ENCODE results near the gene TCF7L2.

DNA sequence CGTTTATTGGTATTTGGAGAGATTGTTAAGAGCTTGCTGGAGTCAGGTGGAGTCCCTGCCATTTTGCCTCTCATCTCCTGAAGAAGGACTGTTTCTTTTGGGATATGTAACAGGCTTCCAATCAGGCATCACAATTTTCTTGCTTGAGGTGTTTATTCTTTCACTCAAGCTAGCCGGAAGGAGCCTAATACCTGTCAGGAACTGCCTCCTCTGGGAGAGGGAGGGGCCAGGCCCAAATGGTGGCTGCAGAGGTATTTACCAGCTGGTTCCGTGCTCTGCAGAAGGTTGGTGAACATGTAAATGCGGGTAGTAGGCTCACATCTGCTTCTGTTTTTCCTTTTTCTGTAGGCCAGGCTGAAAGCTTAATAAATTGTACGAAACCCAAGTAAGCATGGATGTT lies 114.0 kb downstream of the TCF7L2 start:
- TF ChIP-seq, protein P1, sequence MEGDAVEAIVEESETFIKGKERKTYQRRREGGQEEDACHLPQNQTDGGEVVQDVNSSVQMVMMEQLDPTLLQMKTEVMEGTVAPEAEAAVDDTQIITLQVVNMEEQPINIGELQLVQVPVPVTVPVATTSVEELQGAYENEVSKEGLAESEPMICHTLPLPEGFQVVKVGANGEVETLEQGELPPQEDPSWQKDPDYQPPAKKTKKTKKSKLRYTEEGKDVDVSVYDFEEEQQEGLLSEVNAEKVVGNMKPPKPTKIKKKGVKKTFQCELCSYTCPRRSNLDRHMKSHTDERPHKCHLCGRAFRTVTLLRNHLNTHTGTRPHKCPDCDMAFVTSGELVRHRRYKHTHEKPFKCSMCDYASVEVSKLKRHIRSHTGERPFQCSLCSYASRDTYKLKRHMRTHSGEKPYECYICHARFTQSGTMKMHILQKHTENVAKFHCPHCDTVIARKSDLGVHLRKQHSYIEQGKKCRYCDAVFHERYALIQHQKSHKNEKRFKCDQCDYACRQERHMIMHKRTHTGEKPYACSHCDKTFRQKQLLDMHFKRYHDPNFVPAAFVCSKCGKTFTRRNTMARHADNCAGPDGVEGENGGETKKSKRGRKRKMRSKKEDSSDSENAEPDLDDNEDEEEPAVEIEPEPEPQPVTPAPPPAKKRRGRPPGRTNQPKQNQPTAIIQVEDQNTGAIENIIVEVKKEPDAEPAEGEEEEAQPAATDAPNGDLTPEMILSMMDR (IDR thresholded peaks at IDR 0.05; ENCODE audit: low read depth, low read length) = no peak
- TF ChIP-seq EZH2phosphoT487 (IDR thresholded peaks at IDR 0.05; ENCODE audit: low read depth) = no peak

All from OCI-LY3 (cell line).